ENCODE results near the gene EIF4A3.

Gene EIF4A3

GRCh38 chr17:80147035-80147822 lies at the start of gene EIF4A3:
Gene EIF4A3, minus strand, starts transcription at chr17:80147128. Its CDS starts 167 bp downstream, at chr17:80146961.
- peak; percentile 95 to 96 for DNase-seq

GRCh38 chr17:80196652-80197051 lies 49.7 kb upstream of the EIF4A3 start:
- no peak for DNase-seq

GRCh38 chr17:80195671-80196529 lies 49.0 kb upstream of the EIF4A3 start:
- peak; percentile 56 to 61 for DNase-seq

GRCh38 chr17:80195141-80195540 lies 48.2 kb upstream of the EIF4A3 start:
- no peak for DNase-seq

GRCh38 chr17:80191865-80192661 lies 45.1 kb upstream of the EIF4A3 start:
- DNase-seq = no peak

- no peak for DNase-seq
Measured at GRCh38 chr17:80191192-80191591, 44.3 kb upstream of the EIF4A3 start.

- no peak for DNase-seq
Measured at GRCh38 chr17:80190716-80191115, 43.8 kb upstream of the EIF4A3 start.

GRCh38 chr17:80189611-80190010 lies 42.7 kb upstream of the EIF4A3 start:
- no peak for DNase-seq

GRCh38 chr17:80187515-80187941 lies 40.6 kb upstream of the EIF4A3 start:
- no peak for DNase-seq

GRCh38 chr17:80187090-80187489 lies 40.2 kb upstream of the EIF4A3 start:
- no peak for DNase-seq

GRCh38 chr17:80185968-80186367 lies 39.0 kb upstream of the EIF4A3 start:
- DNase-seq = no peak

- no peak for DNase-seq
Measured at GRCh38 chr17:80184423-80184714, 37.4 kb upstream of the EIF4A3 start.

- no peak for DNase-seq
Measured at GRCh38 chr17:80183581-80184422, 36.9 kb upstream of the EIF4A3 start.

- DNase-seq = no peak
Measured at GRCh38 chr17:80182845-80183223, 35.9 kb upstream of the EIF4A3 start.

- DNase-seq = no peak
Measured at GRCh38 chr17:80182118-80182844, 35.4 kb upstream of the EIF4A3 start.

GRCh38 chr17:80181431-80181830 lies 34.5 kb upstream of the EIF4A3 start:
- no peak for DNase-seq

- no peak for DNase-seq
Measured at GRCh38 chr17:80180192-80180591, 33.3 kb upstream of the EIF4A3 start.

GRCh38 chr17:80177986-80178595 lies 31.2 kb upstream of the EIF4A3 start:
- no peak for DNase-seq

- DNase-seq = no peak
Measured at GRCh38 chr17:80176757-80177156, 29.8 kb upstream of the EIF4A3 start.

- no peak for DNase-seq
Measured at GRCh38 chr17:80173916-80174315, 27.0 kb upstream of the EIF4A3 start.

GRCh38 chr17:80173126-80173525 lies 26.2 kb upstream of the EIF4A3 start:
- no peak for DNase-seq

All from activated CD4-positive, alpha-beta T cell treated with anti-CD3 and anti-CD28 coated beads for 4 hours (primary cell).